SK-N-SH (cell line): Measurements from ENCODE around the gene ASXL3. TPM values are rescaled to one million over a fixed set of nuclear protein-coding genes. Genes with fewer than 3 reads are reported as not detected.

Experiments used
- CTCF ChIA-PET: fragments of 300-600, 350-600 bp; formaldehyde crosslinking; extraction: SDS; loops from one replicate; lab custom pipeline; 2021; lab: Yijun Ruan, JAX
- POLR2A ChIA-PET: fragments of 350-600 bp; sonication (Branson Sonifier 250); formaldehyde crosslinking; extraction: SDS; loops from one replicate; lab custom pipeline; 2020; ENCODE audit warnings: antibody characterized with exemption, inconsistent platforms; lab: Yijun Ruan, JAX
- DNase-seq: peaks from one replicate; pipeline ENCODE4 v3.0.0; 2012
- H2AFZ ChIP-seq: fragments of 200-600 bp; sonication (generic); 2 replicates; pipeline ENCODE4 v1.8.1; 2016; ENCODE audit warnings: antibody characterized with exemption, mild to moderate bottlenecking, low read depth
- H3F3A ChIP-seq: fragments of 200-600 bp; sonication (generic); replicated peaks from 2 replicates; pipeline ENCODE3; 2016; ENCODE audit warnings: antibody characterized with exemption, mild to moderate bottlenecking; ENCODE audit not compliant: insufficient read depth
- H3K27ac ChIP-seq, 2 experiments: fragments of 200-500 bp in 1 of 2; fragments of 200-600 bp in 1 of 2; sonication (Bioruptor generic) in 1 of 2; sonication (generic), shearing (Covaris generic) in 1 of 2; 2 replicates each; pipeline versions ENCODE4 v1.5.1 to v1.6.1; 2014 to 2016; ENCODE audit warnings: low read depth in 2 of 2, inconsistent platforms in 1 of 2, low read length in 1 of 2, mild to moderate bottlenecking in 1 of 2, mixed read lengths in 1 of 2
- H3K27me3 ChIP-seq: fragments of 200-600 bp; sonication (generic), shearing (Covaris generic); 2 replicates; pipeline ENCODE4 v1.6.1; 2016; ENCODE audit warnings: mixed run types; ENCODE audit not compliant: insufficient read depth
- H3K36me3 ChIP-seq, 2 experiments: fragments of 200-500 bp in 1 of 2; fragments of 200-600 bp in 1 of 2; sonication (Bioruptor generic) in 1 of 2; sonication (generic) in 1 of 2; replicated peaks in 1 of 2; 2 replicates each; pipeline versions ENCODE3 to v1.5.1; 2014 to 2016; ENCODE audit warnings: low read length in 1 of 2, mild to moderate bottlenecking in 1 of 2; ENCODE audit not compliant: insufficient read depth in 2 of 2, control insufficient read depth in 1 of 2
- H3K4me1 ChIP-seq, 2 experiments: fragments of 200-500 bp in 1 of 2; fragments of 200-600 bp in 1 of 2; sonication (Bioruptor generic) in 1 of 2; sonication (generic), shearing (Covaris generic) in 1 of 2; 2 replicates each; pipeline versions ENCODE4 v1.5.1 to v1.6.1; 2014 to 2016; ENCODE audit warnings: low read depth in 1 of 2, low read length in 1 of 2, mixed run types in 1 of 2; ENCODE audit not compliant: insufficient read depth in 2 of 2, control insufficient read depth in 1 of 2
- H3K4me2 ChIP-seq: fragments of 200-600 bp; sonication (generic), shearing (Covaris generic); 2 replicates; pipeline ENCODE4 v1.6.1; 2017; ENCODE audit warnings: mixed run types
- H3K4me3 ChIP-seq, 2 experiments: fragments of 200-500 bp in 1 of 2; fragments of 200-600 bp in 1 of 2; sonication (Bioruptor generic) in 1 of 2; sonication (generic), shearing (Covaris generic) in 1 of 2; 2 replicates each; pipeline versions ENCODE4 v1.5.1 to v1.8.1; 2014 to 2016; ENCODE audit warnings: low read depth in 2 of 2, inconsistent platforms in 1 of 2, low read length in 1 of 2, mild to moderate bottlenecking in 1 of 2, mixed read lengths in 1 of 2, moderate library complexity in 1 of 2
- H3K79me2 ChIP-seq: fragments of 200-600 bp; sonication (generic); 2 replicates; pipeline ENCODE4 v1.8.1; 2017; ENCODE audit warnings: mild to moderate bottlenecking; ENCODE audit not compliant: insufficient read depth
- H3K9ac ChIP-seq: fragments of 200-600 bp; sonication (generic); 2 replicates; pipeline ENCODE4 v1.6.1; 2017; ENCODE audit warnings: mixed run types
- H3K9me2 ChIP-seq: fragments of 200-600 bp; sonication (generic); 2 replicates; pipeline ENCODE4 v1.6.1; 2017; ENCODE audit warnings: mixed run types
- H3K9me3 ChIP-seq: fragments of 200-600 bp; sonication (generic); 2 replicates; pipeline ENCODE4 v1.6.1; 2017; ENCODE audit warnings: mixed run types, mild to moderate bottlenecking, moderate library complexity
- H4K20me1 ChIP-seq: fragments of 200-600 bp; sonication (generic); 2 replicates; pipeline ENCODE4 v1.6.1; 2017; ENCODE audit warnings: mild to moderate bottlenecking, mixed run types; ENCODE audit not compliant: insufficient read depth
- EP300 ChIP-seq, 2 experiments: IDR thresholded peaks; 2 replicates each; pipeline versions ENCODE4 v1.4.0 to v1.6.1; 2012; ENCODE audit warnings: borderline replicate concordance in 1 of 2, low read depth in 1 of 2, low read length in 1 of 2
- FOXJ3 ChIP-seq: sonication (generic); formaldehyde crosslinking; IDR thresholded peaks from 2 replicates; pipeline ENCODE4 v1.5.1; 2020; ENCODE audit warnings: mild to moderate bottlenecking, missing genetic modification reagents
- FOXM1 ChIP-seq: IDR thresholded peaks from 2 replicates; pipeline ENCODE4 v1.4.0; 2012; ENCODE audit warnings: low read depth, mild to moderate bottlenecking
- JUND ChIP-seq: IDR thresholded peaks from 2 replicates; pipeline ENCODE4 v1.4.0; 2012
- MEF2A ChIP-seq: IDR thresholded peaks from 2 replicates; pipeline ENCODE4 v1.4.0; 2012; ENCODE audit warnings: low read depth, borderline replicate concordance
- MXI1 ChIP-seq: IDR thresholded peaks from 2 replicates; pipeline ENCODE4 v1.6.1; 2012; ENCODE audit warnings: mild to moderate bottlenecking, low read depth, low read length, improper control_type of control experiment
- RAD21 ChIP-seq: IDR thresholded peaks from 2 replicates; pipeline ENCODE4 v1.6.1; 2012; ENCODE audit warnings: mild to moderate bottlenecking, low read length
- RCOR1 ChIP-seq: fragments of 150-350 bp; IDR thresholded peaks from 2 replicates; pipeline ENCODE4 v1.6.1; 2017; ENCODE audit warnings: antibody characterized with exemption, low read length
- SIN3A ChIP-seq: IDR thresholded peaks from 2 replicates; pipeline ENCODE4 v1.6.1; 2012; ENCODE audit warnings: low read depth, mild to moderate bottlenecking, low read length, moderate library complexity, borderline replicate concordance
- TAF1 ChIP-seq: IDR thresholded peaks from 2 replicates; pipeline ENCODE4 v1.6.1; 2012; ENCODE audit warnings: low read depth, mild to moderate bottlenecking, low read length, moderate library complexity, borderline replicate concordance
- TCF12 ChIP-seq: IDR thresholded peaks from 2 replicates; pipeline ENCODE4 v1.4.0; 2012
- WGBS: methylation state at CpG from one replicate; pipeline ENCODE4 v1.1.6; 2017; ENCODE audit warnings: low lambda C conversion rate; 5-methylcytosine and 5-hydroxymethylcytosine counted together
- polyA plus RNA-seq, 3 experiments: library from polyadenylated mRNA; depleted of rRNA; stranded (reverse); fragments of >200 nt; gene quantifications; 2 replicates each; pipeline ENCODE4 v1.2.3, GENCODE V29; 2012
- TF ChIP-seq, protein P1 (sequence below): IDR thresholded peaks from 2 replicates; pipeline ENCODE4 v1.4.0; 2012; ENCODE audit warnings: low read depth, borderline replicate concordance
- TF ChIP-seq, protein P2 (sequence below): fragments of 150-350 bp; IDR thresholded peaks from 2 replicates; pipeline ENCODE4 v1.6.1; 2016; ENCODE audit warnings: mild to moderate bottlenecking, low read depth, low read length
- TF ChIP-seq, protein P3 (sequence below): fragments of 200-600 bp; sonication (generic); IDR thresholded peaks from 2 replicates; pipeline ENCODE4 v1.6.1; 2017; ENCODE audit warnings: antibody characterized with exemption, mild to moderate bottlenecking, moderate library complexity

Gene ASXL3
- polyA plus RNA-seq, 1 of the 3 experiments (the other 2 are of a cell fraction): not detected

- no peak for TF ChIP-seq FOXM1
These were observed 69.3 kb downstream of the ASXL3 start (continued) for GRCh38 chr18:33647365-33647764.

- Histone ChIP-seq H3K9ac (no peak overlapping the region), H3K27me3 (no peaks in the 10 kb centered on the region), H3K4me3 (no peak overlapping the region), H3K27ac (no peak overlapping the region), H3K4me1 (no peaks in the 10 kb centered on the region), H3K9me2 (no peaks in the 10 kb centered on the region), H3K36me3 (no peaks in the 10 kb centered on the region), H3K9me3 (no peaks in the 10 kb centered on the region), H3K4me2 (no peak overlapping the region), H4K20me1 (no peaks in the 10 kb centered on the region), H3F3A (no peaks in the 10 kb centered on the region), H3K79me2 (no peaks in the 10 kb centered on the region)
- DNase-seq: no peak
- CTCF ChIA-PET: no interaction called here
- POLR2A ChIA-PET: no interaction called here
- WGBS: 10% methylated on average over 1 of the region's 1 CpG
- no peak for TF ChIP-seq RAD21
- no peak for TF ChIP-seq FOXM1
- no peak for TF ChIP-seq EP300 (IDR thresholded peaks at IDR 0.05; ENCODE audit: borderline replicate concordance in 1 of 2, low read depth in 1 of 2, low read length in 1 of 2)
- TF ChIP-seq RCOR1: no peak
- TF ChIP-seq MEF2A: no peak
- TF ChIP-seq JUND: no peak
- TF ChIP-seq, protein P1, sequence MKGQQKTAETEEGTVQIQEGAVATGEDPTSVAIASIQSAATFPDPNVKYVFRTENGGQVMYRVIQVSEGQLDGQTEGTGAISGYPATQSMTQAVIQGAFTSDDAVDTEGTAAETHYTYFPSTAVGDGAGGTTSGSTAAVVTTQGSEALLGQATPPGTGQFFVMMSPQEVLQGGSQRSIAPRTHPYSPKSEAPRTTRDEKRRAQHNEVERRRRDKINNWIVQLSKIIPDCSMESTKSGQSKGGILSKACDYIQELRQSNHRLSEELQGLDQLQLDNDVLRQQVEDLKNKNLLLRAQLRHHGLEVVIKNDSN: no peak
- TF ChIP-seq, protein P2, sequence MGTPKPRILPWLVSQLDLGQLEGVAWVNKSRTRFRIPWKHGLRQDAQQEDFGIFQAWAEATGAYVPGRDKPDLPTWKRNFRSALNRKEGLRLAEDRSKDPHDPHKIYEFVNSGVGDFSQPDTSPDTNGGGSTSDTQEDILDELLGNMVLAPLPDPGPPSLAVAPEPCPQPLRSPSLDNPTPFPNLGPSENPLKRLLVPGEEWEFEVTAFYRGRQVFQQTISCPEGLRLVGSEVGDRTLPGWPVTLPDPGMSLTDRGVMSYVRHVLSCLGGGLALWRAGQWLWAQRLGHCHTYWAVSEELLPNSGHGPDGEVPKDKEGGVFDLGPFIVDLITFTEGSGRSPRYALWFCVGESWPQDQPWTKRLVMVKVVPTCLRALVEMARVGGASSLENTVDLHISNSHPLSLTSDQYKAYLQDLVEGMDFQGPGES: no peak
- TF ChIP-seq, all 33 proteins: peak for 0
- no peak overlapping the region for H2AFZ ChIP-seq
These were observed 74.6 kb downstream of the ASXL3 start for GRCh38 chr18:33652635-33653034.

GRCh38 chr18:33653231-33653630 is 75.2 kb downstream of the ASXL3 start:
- no peak for DNase-seq
- Histone ChIP-seq H3K27ac (no peak overlapping the region), H3F3A (no peaks in the 10 kb centered on the region), H3K9me2 (no peaks in the 10 kb centered on the region), H2AFZ (no peak overlapping the region), H3K9me3 (no peaks in the 10 kb centered on the region), H3K27me3 (no peaks in the 10 kb centered on the region), H3K4me1 (no peaks in the 10 kb centered on the region), H3K79me2 (no peaks in the 10 kb centered on the region), H3K9ac (no peak overlapping the region), H4K20me1 (no peaks in the 10 kb centered on the region)
- WGBS: 32% methylated on average over 3 of the region's 3 CpGs
- no peak for TF ChIP-seq TCF12
- TF ChIP-seq FOXJ3: no peak
- TF ChIP-seq EP300 (IDR thresholded peaks at IDR 0.05; ENCODE audit: borderline replicate concordance in 1 of 2, low read depth in 1 of 2, low read length in 1 of 2): no peak
- no peak for TF ChIP-seq MXI1
- TF ChIP-seq, protein P1: no peak
- no peak for TF ChIP-seq SIN3A
- TF ChIP-seq FOXM1: no peak
- TF ChIP-seq MEF2A: no peak
- TF ChIP-seq, protein P3, sequence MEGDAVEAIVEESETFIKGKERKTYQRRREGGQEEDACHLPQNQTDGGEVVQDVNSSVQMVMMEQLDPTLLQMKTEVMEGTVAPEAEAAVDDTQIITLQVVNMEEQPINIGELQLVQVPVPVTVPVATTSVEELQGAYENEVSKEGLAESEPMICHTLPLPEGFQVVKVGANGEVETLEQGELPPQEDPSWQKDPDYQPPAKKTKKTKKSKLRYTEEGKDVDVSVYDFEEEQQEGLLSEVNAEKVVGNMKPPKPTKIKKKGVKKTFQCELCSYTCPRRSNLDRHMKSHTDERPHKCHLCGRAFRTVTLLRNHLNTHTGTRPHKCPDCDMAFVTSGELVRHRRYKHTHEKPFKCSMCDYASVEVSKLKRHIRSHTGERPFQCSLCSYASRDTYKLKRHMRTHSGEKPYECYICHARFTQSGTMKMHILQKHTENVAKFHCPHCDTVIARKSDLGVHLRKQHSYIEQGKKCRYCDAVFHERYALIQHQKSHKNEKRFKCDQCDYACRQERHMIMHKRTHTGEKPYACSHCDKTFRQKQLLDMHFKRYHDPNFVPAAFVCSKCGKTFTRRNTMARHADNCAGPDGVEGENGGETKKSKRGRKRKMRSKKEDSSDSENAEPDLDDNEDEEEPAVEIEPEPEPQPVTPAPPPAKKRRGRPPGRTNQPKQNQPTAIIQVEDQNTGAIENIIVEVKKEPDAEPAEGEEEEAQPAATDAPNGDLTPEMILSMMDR: no peak
- TF ChIP-seq TAF1: no peak
- TF ChIP-seq, all 33 proteins: peak for 0
- Histone ChIP-seq H3K4me2 (no peak overlapping the region), H3K4me3 (no peak overlapping the region), H3K36me3 (no peaks in the 10 kb centered on the region)
- CTCF ChIA-PET: no interaction called here
- POLR2A ChIA-PET: no interaction called here
